Activated T-cell treated with anti-CD3 and anti-CD28 coated beads for 48 hours (primary cell): ENCODE data around the gene WWC1.
"Not testable (repeated sequence)": the region's sequence is repeated elsewhere in the genome, so short reads cannot be mapped to it uniquely, and the experiment has no call there.

Experiments
- DNase-seq: peaks from one replicate; pipeline ENCODE4 v3.0.0-alpha.2; 2020; ENCODE audit warnings: low read depth

The WWC1 gene

GRCh38 chr5:168334695-168335094 lies 43.2 kb downstream of the WWC1 start:
- no peak for DNase-seq

GRCh38 chr5:168337361-168337760 lies 45.9 kb downstream of the WWC1 start:
- DNase-seq, result no peak

DNA sequence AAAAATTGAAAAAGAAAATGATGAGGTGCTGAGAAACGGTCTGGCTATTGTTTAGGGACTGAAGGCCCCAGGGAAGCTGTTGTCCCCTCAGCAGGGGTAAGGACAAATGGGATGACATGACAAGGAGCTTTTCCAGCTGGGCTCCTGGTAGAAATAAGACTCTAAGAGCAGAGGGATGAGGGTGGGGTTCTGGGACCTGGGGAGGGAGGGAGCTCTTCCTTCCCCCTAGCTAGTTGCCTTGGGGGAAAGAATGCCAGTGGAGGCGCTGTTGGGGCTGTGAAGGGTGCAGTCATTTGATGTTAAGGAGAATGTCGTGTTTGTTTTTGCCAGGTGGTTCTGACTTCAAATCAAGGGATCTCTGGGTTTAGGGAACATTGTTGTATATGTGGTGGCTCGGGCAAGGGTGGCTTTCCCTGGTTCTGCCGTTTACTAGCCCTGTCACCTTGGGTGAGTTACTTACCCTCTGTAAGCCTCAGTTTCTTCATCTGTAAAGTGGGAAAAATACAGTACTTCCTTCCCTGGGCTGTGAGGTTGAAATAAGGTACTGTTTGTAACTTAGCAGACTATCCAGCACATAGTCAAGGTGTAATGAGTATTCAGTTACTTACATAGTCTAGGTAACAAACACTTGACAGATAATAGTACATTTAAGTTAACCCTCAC lies 47.8 kb downstream of the WWC1 start:
- no peak for DNase-seq

DNA sequence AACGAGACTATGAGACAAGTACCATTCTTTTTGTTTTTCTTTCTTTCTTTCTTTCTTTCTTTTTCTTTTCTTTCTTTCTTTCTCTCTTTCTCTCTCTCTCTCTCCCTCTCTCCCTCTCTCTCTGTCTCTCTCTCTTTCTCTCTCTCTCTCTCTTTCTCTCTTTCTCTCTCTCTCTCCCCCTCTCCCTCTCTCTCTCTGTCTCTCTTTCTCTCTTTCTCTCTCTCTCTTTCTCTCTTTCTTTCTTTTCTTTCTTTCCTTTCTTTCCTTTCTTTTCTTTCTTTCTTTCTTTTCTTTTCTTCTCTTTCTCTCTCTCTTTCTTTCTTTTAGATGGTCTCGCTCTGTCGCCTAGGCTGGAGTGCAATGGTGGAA lies 48.3 kb downstream of the WWC1 start:
- not testable (repeated sequence) for DNase-seq

DNA sequence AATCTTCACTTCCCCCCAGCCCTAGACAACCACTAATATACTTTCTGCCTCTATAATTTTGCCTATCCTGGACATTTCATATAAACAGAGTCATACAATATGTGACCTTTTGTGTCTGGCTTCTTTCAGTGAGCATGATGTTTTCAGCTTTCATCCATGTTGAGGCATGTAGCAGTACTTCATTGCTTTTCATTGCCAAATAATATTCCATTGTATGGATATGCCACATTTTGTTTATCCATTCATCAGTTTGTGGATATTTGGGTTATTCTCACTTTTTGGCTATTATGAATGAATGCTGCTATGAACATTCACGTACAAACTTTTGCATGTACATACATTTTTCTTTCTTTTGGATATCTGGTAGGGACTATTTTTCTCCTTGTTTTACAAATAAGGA lies 49.0 kb downstream of the WWC1 start:
- no peak for DNase-seq

DNA sequence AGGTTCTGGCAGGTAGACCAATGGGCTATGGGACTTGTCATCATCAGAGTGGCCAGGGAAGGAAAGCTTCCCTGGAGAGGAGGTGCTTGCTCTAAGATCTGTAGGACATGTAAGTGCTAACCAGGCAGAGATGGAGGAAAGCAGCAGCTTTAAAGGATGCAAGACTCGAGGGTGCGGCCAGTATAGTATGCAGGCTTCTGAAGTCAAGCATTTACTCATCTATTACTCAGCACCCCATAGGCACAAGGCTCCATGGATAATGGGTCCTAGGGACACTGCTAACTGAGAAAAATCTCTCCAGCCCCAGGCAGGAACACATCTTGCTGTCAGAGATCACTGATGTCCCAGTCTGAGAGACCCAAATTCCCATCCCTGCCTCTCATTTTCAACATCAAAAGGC lies 49.7 kb downstream of the WWC1 start:
- DNase-seq, result no peak

GRCh38 chr5:168342151-168342825 lies 50.8 kb downstream of the WWC1 start:
- DNase-seq, result no peak

GRCh38 chr5:168342985-168343384 lies 51.5 kb downstream of the WWC1 start:
- DNase-seq, result no peak

GRCh38 chr5:168346417-168346816 lies 55.0 kb downstream of the WWC1 start:
- no peak for DNase-seq

DNA sequence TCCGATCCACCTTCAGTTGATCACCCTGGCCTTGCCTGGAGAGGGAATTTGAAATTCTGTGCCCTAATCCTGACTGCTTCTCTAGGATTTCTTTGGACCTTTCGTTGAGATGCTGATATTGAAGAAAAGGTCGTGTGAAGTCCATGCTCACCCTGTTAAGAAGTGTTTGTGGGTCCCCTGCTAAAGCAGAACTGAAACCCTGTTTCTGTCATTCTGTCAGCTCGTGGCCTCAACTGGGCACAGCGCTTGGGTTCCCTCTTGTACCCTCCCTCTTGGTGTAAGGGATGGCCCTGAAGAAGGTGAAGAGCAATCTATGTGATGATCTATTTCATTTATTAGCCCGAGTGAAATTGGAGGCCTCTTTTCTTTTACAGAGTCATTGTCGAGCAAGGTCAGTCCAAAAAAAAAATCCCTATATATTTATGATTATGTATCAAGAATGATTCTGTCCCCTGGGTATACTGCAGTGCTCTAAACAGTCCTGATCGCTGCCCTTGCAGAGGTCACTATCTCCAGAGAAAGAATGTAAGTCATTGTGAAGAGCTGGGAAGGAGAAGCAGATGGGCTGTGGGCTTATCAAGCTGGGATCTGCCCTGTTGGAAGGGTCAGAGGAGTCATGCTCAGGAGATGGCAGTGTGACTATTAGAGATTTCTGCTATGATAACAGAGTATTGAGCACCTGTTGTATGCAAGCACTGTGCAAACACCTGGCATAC lies 56.1 kb downstream of the WWC1 start:
- no peak for DNase-seq

- DNase-seq, result no peak
Measured at GRCh38 chr5:168348084-168348414, 56.6 kb downstream of the WWC1 start.

DNA sequence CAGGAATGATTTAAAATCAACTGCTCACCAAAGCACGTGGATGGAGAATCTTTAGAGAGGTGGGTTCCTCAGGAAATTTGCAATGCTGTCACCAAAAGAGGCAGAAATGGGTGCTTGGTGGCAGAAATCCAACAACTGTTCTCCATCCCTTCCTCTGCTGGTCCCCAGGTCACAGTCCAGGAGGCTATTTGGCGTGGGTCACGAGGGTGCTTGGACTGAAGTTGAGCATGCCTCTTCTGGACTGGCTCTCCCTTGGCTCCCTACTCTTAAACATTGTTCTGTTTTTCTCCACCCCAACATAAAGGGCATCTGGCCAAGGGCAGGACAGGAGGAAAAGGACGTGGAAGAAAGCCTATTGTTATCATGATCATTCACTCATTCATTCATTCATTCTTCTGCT lies 58.9 kb downstream of the WWC1 start:
- DNase-seq, result no peak

GRCh38 chr5:168353216-168353957 lies 61.9 kb downstream of the WWC1 start:
- no peak for DNase-seq

GRCh38 chr5:168354397-168354796 lies 63.0 kb downstream of the WWC1 start:
- no peak for DNase-seq

DNA sequence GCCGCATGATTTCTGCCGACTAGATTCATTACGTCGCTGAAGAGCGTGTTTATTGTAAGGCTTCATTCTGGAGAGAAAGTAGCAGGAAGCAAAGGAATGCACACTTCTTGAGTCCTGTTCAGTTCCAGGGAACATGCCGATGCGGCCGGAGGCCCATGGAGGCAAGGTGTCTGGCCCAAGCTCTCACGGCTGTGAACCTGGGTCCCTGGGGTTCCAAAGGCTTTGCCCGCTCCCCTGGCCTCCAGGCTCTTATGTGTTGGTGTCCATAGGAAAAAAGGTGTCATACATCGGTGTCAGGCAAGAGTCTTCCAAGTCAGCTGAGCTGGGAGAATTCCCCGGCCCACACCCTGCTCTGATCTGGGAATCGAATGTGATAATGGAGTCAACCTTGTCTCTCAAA lies 64.7 kb downstream of the WWC1 start:
- no peak for DNase-seq

DNA sequence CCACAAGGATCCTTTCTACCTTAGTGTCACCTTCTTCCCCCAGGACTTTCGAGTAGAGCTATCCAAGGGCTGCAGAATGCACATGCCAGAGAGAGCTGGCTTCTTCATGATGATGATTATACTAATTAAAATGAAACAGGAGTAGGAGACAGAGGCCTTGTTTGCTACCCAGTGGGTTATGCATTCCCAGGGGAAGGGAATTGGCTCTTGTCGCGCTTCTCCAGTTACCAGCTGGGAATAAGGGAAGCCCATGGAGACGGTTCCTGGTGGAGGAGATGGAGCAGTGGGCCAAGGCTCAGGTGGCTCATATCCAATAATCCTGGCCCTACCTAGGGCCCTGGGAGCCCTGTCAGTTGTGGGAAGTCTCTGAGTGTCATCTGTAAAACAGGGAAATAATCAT lies 65.1 kb downstream of the WWC1 start:
- no peak for DNase-seq

DNA sequence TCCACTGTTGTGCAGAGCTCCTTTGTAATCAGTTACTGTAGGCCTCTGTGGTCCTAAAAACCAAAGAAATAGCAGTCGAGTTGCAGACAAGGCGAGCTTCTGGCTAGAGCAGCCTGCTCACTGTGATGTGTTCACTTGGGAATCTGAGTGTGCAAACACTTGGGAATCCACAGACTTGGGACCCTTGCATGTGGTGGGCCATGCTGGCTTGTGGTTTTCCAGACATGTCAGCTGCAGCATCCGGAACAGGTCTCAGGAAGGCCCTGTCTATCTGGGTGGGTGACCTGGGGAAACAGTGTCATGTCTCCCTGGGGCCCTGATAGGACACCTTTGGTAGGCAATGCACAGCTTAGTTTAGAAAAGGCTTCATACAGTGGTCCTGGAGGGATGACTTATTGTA lies 66.4 kb downstream of the WWC1 start:
- no peak for DNase-seq

GRCh38 chr5:168359820-168360460 lies 68.5 kb downstream of the WWC1 start:
- DNase-seq, result no peak

- no peak for DNase-seq
Measured at GRCh38 chr5:168360521-168361285, 69.3 kb downstream of the WWC1 start.

DNA sequence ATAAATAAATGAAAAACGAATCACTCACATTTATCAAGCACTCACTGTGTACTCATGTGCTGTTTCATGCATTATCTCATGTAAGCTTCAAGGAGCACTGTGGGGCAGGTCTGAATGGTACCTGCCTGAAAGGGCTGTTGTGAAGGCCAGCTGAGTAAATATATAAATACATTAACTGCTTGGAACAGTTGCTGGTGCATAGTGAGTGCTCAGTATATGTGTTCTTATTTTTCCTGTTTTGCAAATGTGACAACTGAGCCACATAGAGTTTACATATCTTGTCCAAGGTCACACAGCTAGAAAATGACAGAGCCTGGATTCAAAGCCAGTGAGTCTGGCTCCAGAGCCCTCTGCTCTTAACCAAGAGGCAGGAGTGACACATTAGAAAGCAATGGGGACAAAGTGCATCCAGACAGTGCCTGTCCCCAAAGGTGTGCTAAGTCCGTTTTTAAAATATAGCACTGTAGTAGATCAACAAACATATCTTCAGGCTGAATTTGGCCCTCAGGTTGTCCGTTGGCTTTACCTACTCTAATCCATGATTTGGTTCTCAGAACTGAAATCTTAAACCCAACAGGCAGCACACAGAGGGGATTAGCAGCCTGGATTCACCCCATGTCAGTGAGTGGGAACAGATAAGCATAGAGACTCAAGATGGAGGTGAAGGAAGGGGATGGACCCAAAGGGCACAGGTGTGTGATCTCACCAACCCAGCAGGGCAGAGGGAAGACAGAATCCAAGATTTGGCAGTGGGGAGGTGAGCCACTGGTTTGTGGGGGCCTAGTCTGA lies 70.8 kb downstream of the WWC1 start:
- DNase-seq, result no peak

GRCh38 chr5:168364151-168364661 lies 72.8 kb downstream of the WWC1 start:
- DNase-seq, result no peak
